Liver (tissue), 3 donors: Measurements from ENCODE around the gene FBLN1.

Experiments used
- JUND ChIP-seq, 2 donors: IDR thresholded peaks; 2 replicates each; pipeline ENCODE4 v1.6.1; 2016; ENCODE audit warnings: antibody characterized with exemption in 2 of 2
- RAD21 ChIP-seq, 2 donors: IDR thresholded peaks; 2 replicates each; pipeline ENCODE4 v1.6.1; 2016; ENCODE audit warnings: antibody characterized with exemption in 2 of 2, mild to moderate bottlenecking in 2 of 2
- RXRA ChIP-seq, 2 donors: IDR thresholded peaks; 2 replicates each; pipeline ENCODE4 v1.6.1; 2017 to 2018; ENCODE audit warnings: antibody characterized with exemption in 2 of 2, mild to moderate bottlenecking in 1 of 2
- TAF1 ChIP-seq: conservative IDR thresholded peaks from 2 replicates; pipeline ENCODE4 v1.6.1; 2016; ENCODE audit warnings: antibody characterized with exemption, mild to moderate bottlenecking
- YY1 ChIP-seq: IDR thresholded peaks from 2 replicates; pipeline ENCODE4 v1.6.1; 2016; ENCODE audit warnings: antibody characterized with exemption, mild to moderate bottlenecking
- TF ChIP-seq, protein P1 (sequence below): fragments of 150-350 bp; IDR thresholded peaks from 2 replicates; pipeline ENCODE4 v1.5.1; 2017; ENCODE audit warnings: improper control_type of control experiment, low read depth, low read length; ENCODE audit not compliant: missing input control
- TF ChIP-seq, protein P2 (sequence below): IDR thresholded peaks from 2 replicates; pipeline ENCODE4 v1.6.1; 2016; ENCODE audit warnings: antibody characterized with exemption
- donor health status: healthy.
- donor health status: healthy.

DNA sequence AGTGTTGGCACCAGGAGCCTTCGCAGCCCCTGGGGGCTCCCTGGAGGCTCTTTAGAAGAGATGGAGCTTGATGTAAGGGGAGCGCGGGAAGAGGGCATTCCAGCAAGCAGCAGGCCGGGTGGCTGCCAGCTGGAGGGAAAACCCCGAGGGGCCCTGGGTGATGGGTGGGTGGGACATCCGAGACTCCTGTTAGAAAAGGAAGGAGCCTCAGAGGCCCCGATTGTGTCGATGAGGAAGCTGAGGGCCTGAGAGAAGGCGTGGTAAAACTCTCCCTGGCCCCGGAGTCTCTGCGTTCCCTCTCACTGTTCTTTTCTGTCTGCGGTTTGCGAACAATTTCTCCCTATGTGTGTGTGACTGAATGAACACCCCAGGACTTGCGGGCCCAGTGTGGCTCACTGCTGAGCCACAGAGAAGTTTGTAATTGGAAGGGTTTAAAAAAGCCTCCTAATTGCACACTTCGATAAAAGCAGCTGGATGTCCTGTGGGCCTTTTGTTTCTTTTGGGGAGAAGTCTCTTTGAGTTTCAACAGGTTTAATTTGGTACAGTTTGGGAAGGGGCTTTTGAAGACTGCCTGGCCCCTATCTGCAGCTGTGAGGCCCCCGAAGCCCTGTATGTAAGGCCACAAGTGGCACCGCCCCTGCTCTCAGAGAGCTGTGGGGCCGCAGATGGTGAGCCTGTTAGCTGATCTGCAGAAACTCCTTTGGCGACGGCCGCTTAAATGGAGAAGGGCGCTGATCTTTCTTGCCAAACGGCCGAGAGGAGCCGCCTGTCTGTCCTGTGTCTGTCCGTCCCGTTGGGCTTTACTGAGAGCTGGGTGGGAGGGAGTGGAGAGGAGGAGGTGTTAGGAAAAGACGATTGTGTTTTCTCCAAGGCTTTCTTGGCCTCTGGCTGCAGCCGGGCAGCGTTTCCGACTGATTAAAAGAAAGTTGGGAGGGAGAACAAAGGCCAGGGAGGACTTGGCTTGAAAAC, 2.0 kb downstream of the FBLN1 start:
- TF ChIP-seq RAD21 (IDR thresholded peaks at IDR 0.05) = no peak
- TF ChIP-seq RXRA (IDR thresholded peaks at IDR 0.05) = no peak
- TF ChIP-seq, protein P1, sequence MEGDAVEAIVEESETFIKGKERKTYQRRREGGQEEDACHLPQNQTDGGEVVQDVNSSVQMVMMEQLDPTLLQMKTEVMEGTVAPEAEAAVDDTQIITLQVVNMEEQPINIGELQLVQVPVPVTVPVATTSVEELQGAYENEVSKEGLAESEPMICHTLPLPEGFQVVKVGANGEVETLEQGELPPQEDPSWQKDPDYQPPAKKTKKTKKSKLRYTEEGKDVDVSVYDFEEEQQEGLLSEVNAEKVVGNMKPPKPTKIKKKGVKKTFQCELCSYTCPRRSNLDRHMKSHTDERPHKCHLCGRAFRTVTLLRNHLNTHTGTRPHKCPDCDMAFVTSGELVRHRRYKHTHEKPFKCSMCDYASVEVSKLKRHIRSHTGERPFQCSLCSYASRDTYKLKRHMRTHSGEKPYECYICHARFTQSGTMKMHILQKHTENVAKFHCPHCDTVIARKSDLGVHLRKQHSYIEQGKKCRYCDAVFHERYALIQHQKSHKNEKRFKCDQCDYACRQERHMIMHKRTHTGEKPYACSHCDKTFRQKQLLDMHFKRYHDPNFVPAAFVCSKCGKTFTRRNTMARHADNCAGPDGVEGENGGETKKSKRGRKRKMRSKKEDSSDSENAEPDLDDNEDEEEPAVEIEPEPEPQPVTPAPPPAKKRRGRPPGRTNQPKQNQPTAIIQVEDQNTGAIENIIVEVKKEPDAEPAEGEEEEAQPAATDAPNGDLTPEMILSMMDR = no peak
- no peak for TF ChIP-seq TAF1
- no peak for TF ChIP-seq YY1
- TF ChIP-seq, protein P2, sequence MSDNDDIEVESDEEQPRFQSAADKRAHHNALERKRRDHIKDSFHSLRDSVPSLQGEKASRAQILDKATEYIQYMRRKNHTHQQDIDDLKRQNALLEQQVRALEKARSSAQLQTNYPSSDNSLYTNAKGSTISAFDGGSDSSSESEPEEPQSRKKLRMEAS = no peak
- no peak for TF ChIP-seq JUND (IDR thresholded peaks at IDR 0.05)
